GM12878 (cell line): ENCODE measurements around the gene ERN1. TPM values are rescaled to one million over a fixed set of nuclear protein-coding genes. Genes with fewer than 3 reads are reported as not detected.

Experiments
- ATF7 ChIP-seq: fragments of 450-650 bp; IDR thresholded peaks from 2 replicates; pipeline ENCODE4 v1.6.1; 2016; ENCODE audit warnings: low read depth, mild to moderate bottlenecking
- BACH1 ChIP-seq: fragments of 450-650 bp; IDR thresholded peaks from 2 replicates; pipeline ENCODE4 v1.6.1; 2017; ENCODE audit warnings: mild to moderate bottlenecking, borderline replicate concordance
- CREB1 ChIP-seq: IDR thresholded peaks from 2 replicates; pipeline ENCODE4 v1.6.1; 2012; ENCODE audit warnings: low read depth, mild to moderate bottlenecking, inconsistent platforms
- DPF2 ChIP-seq: fragments of 450-650 bp; IDR thresholded peaks from 2 replicates; pipeline ENCODE4 v1.6.1; 2017; ENCODE audit warnings: mild to moderate bottlenecking
- EED ChIP-seq: sonication (generic); IDR thresholded peaks from 2 replicates; pipeline ENCODE4 v1.6.1; 2016; ENCODE audit warnings: antibody characterized with exemption, low read depth
- ESRRA ChIP-seq: IDR thresholded peaks from 2 replicates; pipeline ENCODE4 v1.6.1; 2012; ENCODE audit warnings: mild to moderate bottlenecking, low read length, improper control_type of control experiment
- HDAC6 ChIP-seq: fragments of 200-600 bp; sonication (generic); IDR thresholded peaks from one replicate; pipeline ENCODE4 v1.8.0; 2017; ENCODE audit warnings: antibody characterized with exemption; ENCODE audit not compliant: unreplicated experiment
- IKZF1 ChIP-seq: fragments of 450-650 bp; conservative IDR thresholded peaks from 2 replicates; pipeline ENCODE4 v1.6.1; 2017; ENCODE audit warnings: antibody characterized with exemption, mild to moderate bottlenecking
- KLF5 ChIP-seq: fragments of 450-650 bp; IDR thresholded peaks from 2 replicates; pipeline ENCODE4 v1.6.1; 2014; ENCODE audit warnings: mild to moderate bottlenecking; ENCODE audit not compliant: partially characterized antibody
- LARP7 ChIP-seq: fragments of 450-650 bp; IDR thresholded peaks from 2 replicates; pipeline ENCODE4 v1.6.1; 2017; ENCODE audit warnings: mild to moderate bottlenecking
- MEF2B ChIP-seq: fragments of 450-650 bp; IDR thresholded peaks from 2 replicates; pipeline ENCODE4 v1.6.1; 2018; ENCODE audit warnings: mild to moderate bottlenecking, moderate library complexity; ENCODE audit not compliant: partially characterized antibody, poor library complexity, severe bottlenecking
- NBN ChIP-seq: fragments of 450-650 bp; IDR thresholded peaks from 2 replicates; pipeline ENCODE4 v1.6.1; 2016
- NRF1 ChIP-seq: conservative IDR thresholded peaks from 2 replicates; pipeline ENCODE4 v1.6.1; 2011; ENCODE audit warnings: mild to moderate bottlenecking, low read depth, low read length, improper control_type of control experiment
- RAD21 ChIP-seq: IDR thresholded peaks from 2 replicates; pipeline ENCODE4 v1.6.1; 2011; ENCODE audit warnings: mild to moderate bottlenecking, low read depth, low read length, moderate library complexity; ENCODE audit not compliant: insufficient read depth
- RAD51 ChIP-seq: fragments of 450-650 bp; IDR thresholded peaks from 2 replicates; pipeline ENCODE4 v1.6.1; 2016; ENCODE audit warnings: moderate library complexity, mild to moderate bottlenecking, inconsistent platforms
- RB1 ChIP-seq: fragments of 450-650 bp; formaldehyde crosslinking; IDR thresholded peaks from 2 replicates; pipeline ENCODE4 v1.6.1; 2017; ENCODE audit warnings: mild to moderate bottlenecking, borderline replicate concordance
- RUNX3 ChIP-seq: IDR thresholded peaks from 2 replicates; pipeline ENCODE4 v1.6.1; 2012; ENCODE audit warnings: low read length, inconsistent platforms
- SMARCA5 ChIP-seq: fragments of 450-650 bp; IDR thresholded peaks from 2 replicates; pipeline ENCODE4 v1.6.1; 2017; ENCODE audit warnings: mild to moderate bottlenecking
- SMC3 ChIP-seq: IDR thresholded peaks from 2 replicates; pipeline ENCODE4 v1.6.1; 2011; ENCODE audit warnings: low read length, improper control_type of control experiment, borderline replicate concordance
- ZNF24 ChIP-seq: fragments of 450-650 bp; IDR thresholded peaks from 2 replicates; pipeline ENCODE4 v1.6.1; 2017; ENCODE audit warnings: antibody characterized with exemption, mild to moderate bottlenecking
- polyA plus RNA-seq, 11 experiments: library from polyadenylated mRNA; depleted of rRNA in 4 of 11; unstranded in 6 of 11; stranded (reverse) in 5 of 11; fragments of >200 nt; fragmentation: Nextera tagmentation in 4 of 11; fragmentation: Illumina TruSeq in 1 of 11; extraction: Ambion mirVana in 4 of 11; extraction: Trizol in 1 of 11; gene quantifications; 1 replicate in 1 of 11; 2 replicates in 10 of 11; pipeline versions ENCODE4 v1.2.1 to v1.2.3, GENCODE V29; 2011 to 2016; ENCODE audit warnings: inconsistent platforms in 2 of 11, missing spikeins in 2 of 11, low read depth in 1 of 11
- total RNA-seq, 4 experiments: library from RNA; depleted of rRNA in 3 of 4; stranded (reverse); fragments of >200 nt in 3 of 4; fragmentation: Illumina TruSeq in 1 of 4; extraction: Trizol in 1 of 4; gene quantifications; 2 replicates each; pipeline versions ENCODE4 v1.2.1 to v1.2.3, GENCODE V29; 2013 to 2021
- TF ChIP-seq, protein P1 (sequence below), 3 experiments: IDR thresholded peaks in 2 of 3; conservative IDR thresholded peaks in 1 of 3; 2 replicates each; pipeline ENCODE4 v1.5.1; 2011; ENCODE audit warnings: low read depth in 3 of 3, low read length in 3 of 3, mild to moderate bottlenecking in 3 of 3, control low read depth in 2 of 3, moderate library complexity in 2 of 3, inconsistent platforms in 1 of 3, mixed read lengths in 1 of 3; ENCODE audit not compliant: control insufficient read depth in 2 of 3, insufficient read depth in 1 of 3; ENCODE audit errors: extremely low read depth in 1 of 3
- TF ChIP-seq, protein P2 (sequence below): IDR thresholded peaks from 2 replicates; pipeline ENCODE4 v1.6.1; 2011; ENCODE audit warnings: low read depth, mild to moderate bottlenecking, low read length, moderate library complexity, borderline replicate concordance; ENCODE audit errors: extremely low read depth
- TF ChIP-seq, protein P3 (sequence below): fragments of 450-650 bp; IDR thresholded peaks from 2 replicates; pipeline ENCODE4 v1.6.1; 2017; ENCODE audit warnings: low read depth, mild to moderate bottlenecking, moderate library complexity
- TF ChIP-seq, protein P4 (sequence below): fragments of 450-650 bp; IDR thresholded peaks from 2 replicates; pipeline ENCODE4 v1.6.1; 2016; ENCODE audit warnings: mild to moderate bottlenecking
- TF ChIP-seq, protein P5 (sequence below): IDR thresholded peaks from 2 replicates; pipeline ENCODE4 v1.6.1; 2012; ENCODE audit warnings: low read depth, low read length, improper control_type of control experiment

Gene ERN1
- total and polyA plus RNA-seq, 10 of the 15 experiments (the other 5 are each of a cell fraction or from before 2014, with no cell fraction given), result 2.6 to 19.2 (median 7.6) TPM

DNA sequence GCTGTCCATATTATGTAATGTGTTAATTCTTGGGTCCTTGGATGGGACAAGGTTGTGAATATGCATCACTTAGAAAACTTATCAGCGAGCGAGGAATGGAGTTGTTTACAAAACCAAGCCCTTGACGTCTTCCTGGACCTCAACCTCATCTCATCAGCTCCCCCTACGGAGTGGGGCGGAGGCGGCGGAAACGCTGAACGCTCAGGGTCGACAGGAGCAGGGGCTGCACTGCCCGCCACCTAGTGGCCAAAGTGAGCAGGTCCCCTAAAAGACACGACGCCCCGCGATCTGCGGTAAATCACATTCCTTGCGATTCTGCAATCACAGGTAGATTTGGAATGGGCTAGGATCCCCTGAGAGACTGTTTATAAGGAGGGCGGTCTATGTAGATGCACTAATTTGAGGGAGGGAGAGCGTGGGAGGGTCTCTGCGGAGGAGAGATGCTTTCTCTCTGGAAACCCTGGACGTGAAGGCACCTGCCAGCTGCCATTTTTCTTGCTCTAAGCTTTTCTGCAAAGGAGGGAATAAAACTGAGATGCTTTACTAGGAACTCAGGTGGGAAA is 104.1 kb downstream of the ERN1 start (continued):
- TF ChIP-seq, protein P1, sequence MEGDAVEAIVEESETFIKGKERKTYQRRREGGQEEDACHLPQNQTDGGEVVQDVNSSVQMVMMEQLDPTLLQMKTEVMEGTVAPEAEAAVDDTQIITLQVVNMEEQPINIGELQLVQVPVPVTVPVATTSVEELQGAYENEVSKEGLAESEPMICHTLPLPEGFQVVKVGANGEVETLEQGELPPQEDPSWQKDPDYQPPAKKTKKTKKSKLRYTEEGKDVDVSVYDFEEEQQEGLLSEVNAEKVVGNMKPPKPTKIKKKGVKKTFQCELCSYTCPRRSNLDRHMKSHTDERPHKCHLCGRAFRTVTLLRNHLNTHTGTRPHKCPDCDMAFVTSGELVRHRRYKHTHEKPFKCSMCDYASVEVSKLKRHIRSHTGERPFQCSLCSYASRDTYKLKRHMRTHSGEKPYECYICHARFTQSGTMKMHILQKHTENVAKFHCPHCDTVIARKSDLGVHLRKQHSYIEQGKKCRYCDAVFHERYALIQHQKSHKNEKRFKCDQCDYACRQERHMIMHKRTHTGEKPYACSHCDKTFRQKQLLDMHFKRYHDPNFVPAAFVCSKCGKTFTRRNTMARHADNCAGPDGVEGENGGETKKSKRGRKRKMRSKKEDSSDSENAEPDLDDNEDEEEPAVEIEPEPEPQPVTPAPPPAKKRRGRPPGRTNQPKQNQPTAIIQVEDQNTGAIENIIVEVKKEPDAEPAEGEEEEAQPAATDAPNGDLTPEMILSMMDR (IDR thresholded peaks at IDR 0.05 in 2 of 3, conservative IDR thresholded peaks at IDR 0.05 in 1 of 3; ENCODE audit: control insufficient read depth in 2 of 3, extremely low read depth in 1 of 3, insufficient read depth in 1 of 3, low read depth in 3 of 3, low read length in 3 of 3), result peak; percentile 94 to 100 (median 97)
- TF ChIP-seq DPF2, result 0 out of 2 replicates have a peak, but pooled peaks have one; percentile 33
- no peak for TF ChIP-seq NRF1
- TF ChIP-seq, protein P2, sequence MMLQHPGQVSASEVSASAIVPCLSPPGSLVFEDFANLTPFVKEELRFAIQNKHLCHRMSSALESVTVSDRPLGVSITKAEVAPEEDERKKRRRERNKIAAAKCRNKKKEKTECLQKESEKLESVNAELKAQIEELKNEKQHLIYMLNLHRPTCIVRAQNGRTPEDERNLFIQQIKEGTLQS, result 0 out of 2 replicates have a peak, but pooled peaks have one; percentile 31
- TF ChIP-seq EED, result peak; percentile 50; the same call in 1 of the 2 replicates
- peak; percentile 64 for TF ChIP-seq ATF7
- peak; percentile 69 for TF ChIP-seq CREB1
- TF ChIP-seq SMC3, result peak; percentile 89
- TF ChIP-seq, protein P3, sequence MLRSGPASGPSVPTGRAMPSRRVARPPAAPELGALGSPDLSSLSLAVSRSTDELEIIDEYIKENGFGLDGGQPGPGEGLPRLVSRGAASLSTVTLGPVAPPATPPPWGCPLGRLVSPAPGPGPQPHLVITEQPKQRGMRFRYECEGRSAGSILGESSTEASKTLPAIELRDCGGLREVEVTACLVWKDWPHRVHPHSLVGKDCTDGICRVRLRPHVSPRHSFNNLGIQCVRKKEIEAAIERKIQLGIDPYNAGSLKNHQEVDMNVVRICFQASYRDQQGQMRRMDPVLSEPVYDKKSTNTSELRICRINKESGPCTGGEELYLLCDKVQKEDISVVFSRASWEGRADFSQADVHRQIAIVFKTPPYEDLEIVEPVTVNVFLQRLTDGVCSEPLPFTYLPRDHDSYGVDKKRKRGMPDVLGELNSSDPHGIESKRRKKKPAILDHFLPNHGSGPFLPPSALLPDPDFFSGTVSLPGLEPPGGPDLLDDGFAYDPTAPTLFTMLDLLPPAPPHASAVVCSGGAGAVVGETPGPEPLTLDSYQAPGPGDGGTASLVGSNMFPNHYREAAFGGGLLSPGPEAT, result peak; percentile 32; the same call in 1 of the 2 replicates
- peak; percentile 75 for TF ChIP-seq RAD21
- 0 out of 2 replicates have a peak, but pooled peaks have one; percentile 41 for TF ChIP-seq IKZF1
- TF ChIP-seq MEF2B, result peak; percentile 51
- TF ChIP-seq, protein P4, sequence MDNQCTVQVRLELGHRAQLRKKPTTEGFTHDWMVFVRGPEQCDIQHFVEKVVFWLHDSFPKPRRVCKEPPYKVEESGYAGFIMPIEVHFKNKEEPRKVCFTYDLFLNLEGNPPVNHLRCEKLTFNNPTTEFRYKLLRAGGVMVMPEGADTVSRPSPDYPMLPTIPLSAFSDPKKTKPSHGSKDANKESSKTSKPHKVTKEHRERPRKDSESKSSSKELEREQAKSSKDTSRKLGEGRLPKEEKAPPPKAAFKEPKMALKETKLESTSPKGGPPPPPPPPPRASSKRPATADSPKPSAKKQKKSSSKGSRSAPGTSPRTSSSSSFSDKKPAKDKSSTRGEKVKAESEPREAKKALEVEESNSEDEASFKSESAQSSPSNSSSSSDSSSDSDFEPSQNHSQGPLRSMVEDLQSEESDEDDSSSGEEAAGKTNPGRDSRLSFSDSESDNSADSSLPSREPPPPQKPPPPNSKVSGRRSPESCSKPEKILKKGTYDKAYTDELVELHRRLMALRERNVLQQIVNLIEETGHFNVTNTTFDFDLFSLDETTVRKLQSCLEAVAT, result no peak
- TF ChIP-seq ESRRA, result peak; percentile 50; the same call in 1 of the 2 replicates
- TF ChIP-seq NBN, result peak; percentile 65
- peak; percentile 47 for TF ChIP-seq KLF5
- TF ChIP-seq HDAC6, result no peak
- TF ChIP-seq, protein P5, sequence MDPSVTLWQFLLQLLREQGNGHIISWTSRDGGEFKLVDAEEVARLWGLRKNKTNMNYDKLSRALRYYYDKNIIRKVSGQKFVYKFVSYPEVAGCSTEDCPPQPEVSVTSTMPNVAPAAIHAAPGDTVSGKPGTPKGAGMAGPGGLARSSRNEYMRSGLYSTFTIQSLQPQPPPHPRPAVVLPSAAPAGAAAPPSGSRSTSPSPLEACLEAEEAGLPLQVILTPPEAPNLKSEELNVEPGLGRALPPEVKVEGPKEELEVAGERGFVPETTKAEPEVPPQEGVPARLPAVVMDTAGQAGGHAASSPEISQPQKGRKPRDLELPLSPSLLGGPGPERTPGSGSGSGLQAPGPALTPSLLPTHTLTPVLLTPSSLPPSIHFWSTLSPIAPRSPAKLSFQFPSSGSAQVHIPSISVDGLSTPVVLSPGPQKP, result peak; percentile 37; the same call in 1 of the 2 replicates
- TF ChIP-seq RAD51, result no peak
- TF ChIP-seq RUNX3, result peak; percentile 60; the same call in 1 of the 2 replicates
- 0 out of 2 replicates have a peak, but pooled peaks have one; percentile 24 for TF ChIP-seq BACH1
- TF ChIP-seq RB1, result peak; percentile 15; the same call in 1 of the 2 replicates
- TF ChIP-seq LARP7, result peak; percentile 67; the same call in 1 of the 2 replicates
- TF ChIP-seq SMARCA5, result peak; percentile 86; the same call in 1 of the 2 replicates
- TF ChIP-seq ZNF24, result 0 out of 2 replicates have a peak, but pooled peaks have one; percentile 26
